ENCODE data around the gene PLD6. TPM values are rescaled to one million over a fixed set of nuclear protein-coding genes. Genes with fewer than 3 reads are reported as not detected.

The PLD6 gene
- total RNA-seq, 1 experiment from 2014 or later, result 15.5 TPM

DNA sequence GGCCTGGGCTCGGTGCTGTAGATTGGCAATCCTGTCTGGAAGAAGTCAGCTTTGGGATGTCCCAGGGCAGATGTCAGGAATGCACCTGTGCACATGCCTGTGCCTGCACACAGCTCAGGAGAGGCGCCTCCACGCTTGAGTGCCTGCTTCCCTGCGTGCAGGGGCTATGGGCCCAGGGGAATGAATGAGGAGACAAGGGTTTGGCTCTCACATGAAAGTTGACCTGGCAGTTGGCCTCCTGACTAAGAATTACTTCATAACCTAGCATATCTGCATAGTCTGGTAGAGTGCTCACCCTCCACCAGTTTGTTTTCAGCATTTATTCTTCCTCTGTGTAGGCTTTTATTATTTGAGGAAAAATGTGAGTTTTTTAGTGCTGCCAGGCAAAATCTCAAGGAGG lies 50.0 kb downstream of the PLD6 start:
- TF ChIP-seq, protein P1, sequence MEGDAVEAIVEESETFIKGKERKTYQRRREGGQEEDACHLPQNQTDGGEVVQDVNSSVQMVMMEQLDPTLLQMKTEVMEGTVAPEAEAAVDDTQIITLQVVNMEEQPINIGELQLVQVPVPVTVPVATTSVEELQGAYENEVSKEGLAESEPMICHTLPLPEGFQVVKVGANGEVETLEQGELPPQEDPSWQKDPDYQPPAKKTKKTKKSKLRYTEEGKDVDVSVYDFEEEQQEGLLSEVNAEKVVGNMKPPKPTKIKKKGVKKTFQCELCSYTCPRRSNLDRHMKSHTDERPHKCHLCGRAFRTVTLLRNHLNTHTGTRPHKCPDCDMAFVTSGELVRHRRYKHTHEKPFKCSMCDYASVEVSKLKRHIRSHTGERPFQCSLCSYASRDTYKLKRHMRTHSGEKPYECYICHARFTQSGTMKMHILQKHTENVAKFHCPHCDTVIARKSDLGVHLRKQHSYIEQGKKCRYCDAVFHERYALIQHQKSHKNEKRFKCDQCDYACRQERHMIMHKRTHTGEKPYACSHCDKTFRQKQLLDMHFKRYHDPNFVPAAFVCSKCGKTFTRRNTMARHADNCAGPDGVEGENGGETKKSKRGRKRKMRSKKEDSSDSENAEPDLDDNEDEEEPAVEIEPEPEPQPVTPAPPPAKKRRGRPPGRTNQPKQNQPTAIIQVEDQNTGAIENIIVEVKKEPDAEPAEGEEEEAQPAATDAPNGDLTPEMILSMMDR (conservative IDR thresholded peaks at IDR 0.05; ENCODE audit: low read depth, low read length), result no peak
- no peak for TF ChIP-seq EZH2 (IDR thresholded peaks at IDR 0.05; ENCODE audit: borderline replicate concordance, low read depth, low read length, poor library complexity, severe bottlenecking)
- intact Hi-C loops (cut with micrococcal nuclease; ENCODE audit: unreplicated experiment), result no loop called here
- ChIA-PET POLR2A (ENCODE audit: low non-redundant PET) (no interaction called here), CTCF (no interaction called here)
- Histone ChIP-seq H3K27ac (ENCODE audit: low read depth, low read length, poor library complexity, severe bottlenecking) (no peak overlapping the region), H3K9me3 (ENCODE audit: low read depth, low read length, poor library complexity, severe bottlenecking) (no peaks in the 10 kb centered on the region), H3K36me3 (ENCODE audit: insufficient read depth, low read length, poor library complexity, severe bottlenecking) (peaks cover 69% of the 10 kb centered on the region), H3K4me3 (ENCODE audit: low read depth, low read length, poor library complexity, severe bottlenecking) (no peak overlapping the region), H3K4me1 (ENCODE audit: insufficient read depth, low read length, poor library complexity, severe bottlenecking) (peaks cover 14% of the 10 kb centered on the region), H3K27me3 (replicated peaks; ENCODE audit: insufficient read depth, low read depth, low read length, poor library complexity) (no peaks in the 10 kb centered on the region)
- BruUV-seq (replicated peaks), result no TSS peak
- DNase-seq (ENCODE audit: low spot score), result no peak

DNA sequence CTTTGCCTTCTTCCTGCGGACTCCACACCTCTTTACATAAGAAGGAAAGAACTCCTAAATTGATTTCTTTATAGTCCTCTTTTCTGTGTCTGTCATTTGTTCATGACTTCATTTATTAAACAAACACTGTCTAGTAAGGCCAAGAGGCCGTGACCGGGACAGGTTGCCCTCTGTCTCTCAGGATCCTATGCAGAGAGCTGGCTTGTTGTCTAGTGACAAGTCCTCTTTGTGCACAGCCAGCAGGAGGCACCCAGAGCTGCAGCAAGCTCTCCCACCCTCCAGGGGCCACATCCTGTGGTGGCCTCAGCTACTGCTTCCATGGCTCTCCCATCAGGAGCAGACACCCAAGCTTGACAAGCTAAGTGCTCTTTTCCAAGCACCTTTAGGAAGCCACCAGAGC lies 50.6 kb downstream of the PLD6 start:
- intact Hi-C loops (cut with micrococcal nuclease; ENCODE audit: unreplicated experiment), result no loop called here
- BruUV-seq (replicated peaks), result no TSS peak
- Histone ChIP-seq H3K9me3 (ENCODE audit: low read depth, low read length, poor library complexity, severe bottlenecking) (no peaks in the 10 kb centered on the region), H3K27ac (ENCODE audit: low read depth, low read length, poor library complexity, severe bottlenecking) (no peak overlapping the region), H3K36me3 (ENCODE audit: insufficient read depth, low read length, poor library complexity, severe bottlenecking) (peaks cover 65% of the 10 kb centered on the region), H3K4me3 (ENCODE audit: low read depth, low read length, poor library complexity, severe bottlenecking) (no peak overlapping the region), H3K4me1 (ENCODE audit: insufficient read depth, low read length, poor library complexity, severe bottlenecking) (peaks cover 14% of the 10 kb centered on the region), H3K27me3 (replicated peaks; ENCODE audit: insufficient read depth, low read depth, low read length, poor library complexity) (no peaks in the 10 kb centered on the region)
- no peak for TF ChIP-seq EZH2 (IDR thresholded peaks at IDR 0.05; ENCODE audit: borderline replicate concordance, low read depth, low read length, poor library complexity, severe bottlenecking)
- TF ChIP-seq, protein P1 (conservative IDR thresholded peaks at IDR 0.05; ENCODE audit: low read depth, low read length), result no peak
- ChIA-PET CTCF (interaction anchor here (0.6 kb wide), 1 partner anchor 14 kb away, joined by 3 read pairs; no protein-coding TSS in a partner anchor), POLR2A (ENCODE audit: low non-redundant PET) (no interaction called here)
- no peak for DNase-seq (ENCODE audit: low spot score)

DNA sequence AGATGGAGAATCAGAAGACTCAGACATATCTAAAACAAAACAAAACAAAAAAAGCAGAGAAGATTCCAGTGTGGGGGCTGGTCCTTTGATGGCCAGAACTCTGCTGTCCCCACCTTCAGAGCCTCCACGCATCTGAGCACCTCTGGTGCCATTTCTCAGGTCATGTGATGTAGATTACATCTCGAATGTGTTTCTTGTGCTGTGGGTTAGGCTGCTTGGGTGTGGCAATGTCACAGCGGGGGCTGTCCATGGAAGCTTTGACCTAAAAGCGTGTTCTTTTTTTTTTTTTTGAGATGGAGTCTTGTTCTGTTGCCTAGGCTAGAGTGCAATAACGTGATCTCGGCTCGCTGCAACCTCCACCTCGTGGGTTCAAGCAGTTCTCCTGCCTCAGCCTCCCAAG lies 51.2 kb downstream of the PLD6 start:
- ChIA-PET POLR2A (ENCODE audit: low non-redundant PET) (no interaction called here), CTCF (no interaction called here)
- H3K27me3 ChIP-seq (replicated peaks; ENCODE audit: insufficient read depth, low read depth, low read length, poor library complexity), result no peaks in the 10 kb centered on the region
- BruUV-seq (replicated peaks), result no TSS peak
- TF ChIP-seq, protein P1 (conservative IDR thresholded peaks at IDR 0.05; ENCODE audit: low read depth, low read length), result no peak
- no peak for TF ChIP-seq EZH2 (IDR thresholded peaks at IDR 0.05; ENCODE audit: borderline replicate concordance, low read depth, low read length, poor library complexity, severe bottlenecking)
- H3K4me3 ChIP-seq (ENCODE audit: low read depth, low read length, poor library complexity, severe bottlenecking), result no peak overlapping the region
- peaks cover 14% of the 10 kb centered on the region for H3K4me1 ChIP-seq (ENCODE audit: insufficient read depth, low read length, poor library complexity, severe bottlenecking)
- peaks cover 69% of the 10 kb centered on the region for H3K36me3 ChIP-seq (ENCODE audit: insufficient read depth, low read length, poor library complexity, severe bottlenecking)
- no peak overlapping the region for H3K27ac ChIP-seq (ENCODE audit: low read depth, low read length, poor library complexity, severe bottlenecking)
- DNase-seq (ENCODE audit: low spot score), result no peak
- intact Hi-C loops (cut with micrococcal nuclease; ENCODE audit: unreplicated experiment), result no loop called here
- no peaks in the 10 kb centered on the region for H3K9me3 ChIP-seq (ENCODE audit: low read depth, low read length, poor library complexity, severe bottlenecking)
